GM18951 (cell line): Measurements from ENCODE around the gene WIZ.

Experiments
- POLR2A ChIP-seq: IDR thresholded peaks from 4 replicates; pipeline ENCODE4 v1.6.1; 2011; ENCODE audit warnings: mild to moderate bottlenecking; ENCODE audit not compliant: insufficient read length, insufficient read depth; ENCODE audit errors: extremely low read depth
- in situ Hi-C: fragments of 300-500 bp; cut with MboI; formaldehyde crosslinking; loops from one replicate; pipeline ENCODE4 v1.12.0; 2022; ENCODE audit warnings: low sequenced_read_pairs, mixed read lengths, inconsistent platforms; ENCODE audit not compliant: unreplicated experiment

Gene WIZ

GRCh38 chr19:15445227-15445605, 4.5 kb downstream of the WIZ start:
- in situ Hi-C loops, result no loop called here
- no peak for TF ChIP-seq POLR2A

- in situ Hi-C loops, result no loop called here
- no peak for TF ChIP-seq POLR2A
Observed at GRCh38 chr19:15444505-15445226, 5.1 kb downstream of the WIZ start.

DNA sequence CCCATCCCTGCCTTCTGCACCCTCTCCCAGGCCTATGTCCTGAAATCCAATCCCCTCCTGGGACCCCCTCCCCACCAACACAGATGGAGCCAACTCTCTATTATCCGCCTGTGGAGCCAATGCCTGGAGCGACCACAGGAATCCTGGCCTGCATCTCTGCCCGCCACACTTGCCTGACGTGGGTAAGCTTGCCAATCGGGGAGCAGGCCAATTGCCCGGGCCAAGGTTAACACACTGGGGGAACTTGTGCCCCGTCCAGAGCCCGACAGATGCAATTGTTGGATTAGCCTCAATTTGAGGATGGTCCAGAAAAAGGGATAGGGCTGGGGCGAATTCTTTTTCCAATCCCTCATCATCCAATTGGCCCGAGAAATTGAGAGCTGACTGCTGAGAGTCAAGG, 5.9 kb downstream of the WIZ start:
- no peak for TF ChIP-seq POLR2A
- in situ Hi-C loops, result no loop called here

DNA sequence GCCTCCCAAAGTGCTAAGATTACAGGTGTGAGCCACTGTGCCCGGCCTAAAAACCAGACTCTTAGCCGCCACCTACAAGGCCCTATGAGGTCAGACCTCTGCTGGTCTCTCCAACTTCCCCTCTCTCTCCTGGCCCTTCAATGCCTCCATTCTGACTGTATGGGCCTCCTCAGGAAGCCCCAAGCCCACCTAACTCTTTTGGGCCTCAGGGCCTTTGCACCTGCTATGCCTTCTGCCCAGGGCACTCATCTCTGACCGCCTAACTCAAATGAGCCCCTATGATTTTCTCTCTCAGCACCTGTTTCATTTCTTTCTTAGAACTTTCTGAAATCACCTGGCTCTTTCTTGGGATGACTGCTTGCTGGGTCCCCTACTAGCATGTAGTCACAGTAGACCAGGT, 6.4 kb downstream of the WIZ start:
- in situ Hi-C loops, result no loop called here
- TF ChIP-seq POLR2A, result no peak

DNA sequence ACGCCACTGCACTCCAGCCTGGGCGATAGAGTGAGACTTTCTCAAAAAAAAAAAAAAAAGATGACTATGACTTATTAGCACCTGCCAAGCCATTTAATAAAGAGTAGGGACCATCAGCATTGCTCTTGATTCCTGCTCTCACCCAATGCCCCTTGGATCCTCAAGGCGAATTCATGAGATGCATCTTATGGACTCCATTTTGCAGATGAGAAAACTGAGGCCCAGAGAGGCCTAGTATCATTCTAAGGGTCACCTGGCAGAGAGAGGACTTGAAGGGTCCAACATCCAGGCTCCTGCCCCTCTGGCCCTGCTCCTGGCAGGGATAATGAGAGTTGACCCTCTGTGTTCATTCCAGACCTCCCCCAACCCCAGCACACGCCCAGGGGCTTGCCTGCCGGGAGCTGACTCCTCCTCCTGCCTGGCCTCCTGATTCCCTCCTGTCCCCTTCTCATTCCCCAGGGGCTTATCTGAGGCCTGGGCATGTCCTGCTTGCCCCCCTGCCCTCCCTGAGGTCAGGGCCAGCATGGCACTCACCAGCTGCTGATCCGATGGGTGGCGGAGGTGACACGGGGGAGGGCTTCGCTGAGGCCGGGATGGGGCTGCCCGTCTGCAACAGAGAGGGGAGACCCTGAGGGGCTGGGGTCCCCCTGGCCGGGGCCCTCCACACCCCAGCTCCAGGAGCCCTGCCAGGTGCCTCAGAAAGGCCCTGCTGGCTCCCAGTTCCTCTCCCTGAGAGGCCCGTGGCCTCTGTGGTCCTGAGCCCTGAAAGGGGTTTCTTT, 7.4 kb downstream of the WIZ start:
- in situ Hi-C loops, result no loop called here
- TF ChIP-seq POLR2A, result no peak

DNA sequence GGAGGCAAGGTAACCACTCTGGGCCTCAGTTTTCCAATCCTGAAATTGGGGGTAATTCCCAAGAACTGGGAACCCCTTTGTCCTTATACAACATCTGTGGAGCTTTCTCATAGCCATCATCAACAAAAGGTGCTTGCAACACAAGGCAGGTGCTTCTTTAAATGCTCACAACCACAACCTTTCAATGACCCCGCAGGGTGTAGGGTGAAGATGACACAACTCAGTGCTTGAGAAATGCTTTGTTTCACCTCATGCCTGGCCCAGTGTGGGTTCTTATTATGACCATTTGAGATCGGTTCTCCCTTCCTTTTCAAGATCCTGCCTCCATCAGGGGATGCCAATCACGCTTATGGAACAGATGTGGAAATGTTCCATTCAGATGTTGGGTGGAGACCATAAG, 8.4 kb downstream of the WIZ start:
- no peak for TF ChIP-seq POLR2A
- in situ Hi-C loops, result no loop called here

- TF ChIP-seq POLR2A, result no peak
- in situ Hi-C loops, result no loop called here
Observed at GRCh38 chr19:15439821-15440641, 9.7 kb downstream of the WIZ start.

DNA sequence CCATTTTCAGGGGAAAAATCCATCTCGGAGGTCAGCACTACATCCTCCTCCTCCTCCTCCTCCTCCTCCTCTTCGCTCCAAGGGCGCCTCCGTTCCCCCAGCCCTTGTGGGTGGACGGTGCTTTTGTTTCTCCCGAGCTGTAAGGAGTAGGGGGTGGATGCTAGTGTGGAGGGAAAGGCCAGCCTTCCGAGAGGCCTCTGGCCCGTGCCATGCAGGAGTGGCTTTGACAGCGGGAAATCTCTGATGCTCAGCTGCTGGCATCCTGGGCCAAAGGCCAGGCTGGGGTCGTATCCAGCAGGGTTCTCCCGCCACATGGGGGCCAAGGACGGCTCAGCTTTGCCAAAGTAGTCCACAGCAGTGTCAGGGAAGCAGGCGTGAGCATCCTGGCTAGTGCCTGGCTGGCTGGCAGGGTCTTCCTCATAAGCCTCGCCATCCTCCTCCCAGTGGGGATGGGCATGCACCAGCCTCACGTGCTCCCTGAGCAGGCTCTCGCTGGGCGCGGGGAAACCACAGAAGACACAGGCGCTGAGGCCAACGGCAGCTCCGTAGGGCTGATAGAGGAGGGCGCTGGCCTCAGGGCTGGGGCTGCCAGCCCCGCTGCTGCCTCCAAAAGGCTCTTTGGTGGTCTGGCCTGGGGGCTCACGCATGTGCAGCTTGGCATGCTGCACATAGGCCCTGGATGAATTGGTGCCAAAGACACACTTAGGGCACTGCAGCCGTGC, 10.5 kb downstream of the WIZ start:
- in situ Hi-C loops, result no loop called here
- TF ChIP-seq POLR2A, result no peak

DNA sequence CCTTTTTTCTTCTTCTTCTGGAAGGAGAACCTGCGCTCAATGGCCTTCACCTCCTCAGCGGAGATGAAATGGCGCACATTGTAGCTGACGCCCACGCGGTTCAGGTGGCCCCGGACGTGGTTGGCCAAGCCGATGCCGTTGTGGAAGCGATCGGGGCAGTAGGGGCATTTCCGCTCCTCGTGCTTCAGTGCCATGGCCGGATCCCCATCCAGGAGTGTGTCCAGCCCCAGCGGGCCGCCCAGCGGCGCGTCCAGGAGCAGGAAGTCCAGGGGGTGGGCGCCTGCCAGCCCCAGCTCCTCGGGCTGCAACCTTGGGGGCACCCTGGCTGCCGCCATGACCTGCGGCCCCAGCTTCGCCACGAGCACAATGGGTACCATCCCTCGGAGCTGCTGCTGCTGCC, 11.2 kb downstream of the WIZ start:
- in situ Hi-C loops, result no loop called here
- TF ChIP-seq POLR2A, result no peak

DNA sequence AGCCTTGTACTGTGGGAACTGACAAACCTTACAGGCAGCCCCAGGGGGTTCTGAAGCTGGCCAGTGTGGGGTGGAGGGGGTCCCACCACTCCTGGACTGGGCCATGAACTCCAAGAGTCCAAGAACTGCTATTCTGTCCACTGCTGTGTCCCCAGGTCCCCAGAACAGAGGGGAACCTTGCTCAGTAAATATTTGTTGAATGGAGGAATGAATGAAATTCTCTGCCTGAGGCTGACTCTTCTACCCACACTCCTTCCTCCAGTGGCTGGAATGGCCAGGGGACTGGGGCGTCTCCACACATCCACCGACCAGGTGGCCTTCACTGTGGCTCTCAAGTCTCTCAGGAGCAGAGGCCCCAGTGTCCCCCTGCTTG, 11.6 kb downstream of the WIZ start:
- in situ Hi-C loops, result no loop called here
- TF ChIP-seq POLR2A, result no peak

DNA sequence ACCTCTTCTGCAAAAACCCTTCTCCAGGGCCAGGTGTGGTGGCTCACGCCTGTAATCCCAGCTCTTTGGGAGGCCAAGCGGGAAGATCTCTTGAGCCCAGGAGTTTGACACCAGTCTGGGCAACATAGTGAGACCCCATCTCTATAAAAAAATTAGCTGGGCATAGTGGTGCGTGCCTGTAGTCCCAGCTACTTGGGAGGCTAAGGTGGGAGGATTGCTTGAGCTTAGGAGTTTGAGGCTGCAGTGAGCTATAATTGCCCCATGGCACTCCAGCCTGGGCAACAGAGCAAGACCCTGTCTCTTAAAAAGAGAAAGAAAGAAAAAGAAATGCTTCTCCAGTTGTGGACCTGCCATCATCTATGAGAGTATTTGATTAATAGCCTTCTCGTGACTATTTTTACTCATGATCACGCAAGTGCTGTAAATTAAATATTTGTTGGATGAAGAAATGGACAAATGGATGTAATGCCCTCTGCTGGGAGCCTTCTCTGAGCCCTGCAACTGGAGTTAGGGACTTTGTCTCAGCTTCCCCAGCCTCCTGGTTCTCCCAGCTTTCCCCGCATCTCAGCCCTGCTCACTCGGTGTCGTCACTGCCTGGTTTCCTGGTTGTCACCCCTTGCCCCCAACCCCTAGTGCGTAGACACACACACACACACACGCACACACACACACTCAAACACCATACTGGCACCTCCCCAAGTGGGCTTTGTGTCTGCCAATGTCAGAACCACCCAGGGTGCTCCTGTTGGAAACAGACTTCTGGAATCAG, 12.2 kb downstream of the WIZ start:
- TF ChIP-seq POLR2A, result no peak
- in situ Hi-C loops, result no loop called here

- in situ Hi-C loops, result no loop called here
- TF ChIP-seq POLR2A, result no peak
Observed at GRCh38 chr19:15436826-15437110, 13.0 kb downstream of the WIZ start.
